BLaER1 treated with 17β-estradiol and CSF1 and Interleukin-3, amounts not matched to agents 10 nM and 100 nM (cell line): ENCODE results near the gene TREM2.
A peak's percentile ranks its signal among the peaks of the same experiment; 100 is the strongest.

Experiments used
- H3K27ac ChIP-seq, 11 experiments: shearing (Covaris generic); formaldehyde crosslinking; 2 replicates each; pipeline ENCODE4 v1.8.1; 2022
- H3K27me3 ChIP-seq, 11 experiments: shearing (Covaris generic); formaldehyde crosslinking; 2 replicates each; pipeline ENCODE4 v1.8.1; 2022
- H3K36me3 ChIP-seq, 11 experiments: shearing (Covaris generic); formaldehyde crosslinking; 2 replicates each; pipeline ENCODE4 v1.8.1; 2022
- H3K4me1 ChIP-seq, 10 experiments: shearing (Covaris generic); formaldehyde crosslinking; 2 replicates each; pipeline ENCODE4 v1.8.1; 2022
- H3K4me2 ChIP-seq, 11 experiments: shearing (Covaris generic); formaldehyde crosslinking; 2 replicates each; pipeline ENCODE4 v1.8.1; 2022
- H3K4me3 ChIP-seq, 10 experiments: shearing (Covaris generic); formaldehyde crosslinking; 2 replicates each; pipeline ENCODE4 v1.8.1; 2022
- H3K9ac ChIP-seq, 11 experiments: shearing (Covaris generic); formaldehyde crosslinking; 2 replicates each; pipeline ENCODE4 v1.8.1; 2022
- H3K9me3 ChIP-seq, 11 experiments: shearing (Covaris generic); formaldehyde crosslinking; replicated peaks in 1 of 11; 2 replicates each; pipeline ENCODE4 v1.8.1; 2022
- H4K20me1 ChIP-seq, 11 experiments: shearing (Covaris generic); formaldehyde crosslinking; 2 replicates each; pipeline ENCODE4 v1.8.1; 2022
- Cebpa-rat ChIP-seq, 11 experiments: shearing (Covaris generic); IDR thresholded peaks; 2 replicates each; pipeline ENCODE4 v1.8.1; 2022

Gene TREM2

GRCh38 chr6:41163419-41163717 lies 452 bp upstream of the TREM2 start:
- Histone ChIP-seq H3K27me3 (no peaks in the 10 kb centered on the region), H3K9ac (no peak overlapping the region), H3K27ac (no peak overlapping the region), H4K20me1 (no peaks in the 10 kb centered on the region), H3K4me3 (peak overlapping the region in 2 of 10 experiments; percentile 36 to 46; a peak in 1 of 20 replicates), H3K4me1 (peaks cover 0 to 62% (median 41%) of the 10 kb centered on the region in 10 experiments; a peak in 19 of 20 replicates), H3K36me3 (no peaks in the 10 kb centered on the region), H3K9me3 (no peaks in the 10 kb centered on the region), H3K4me2 (peak overlapping the region in 8 of 11 experiments; percentile 12 to 89 (median 84); a peak in 15 of 22 replicates)
- TF ChIP-seq Cebpa-rat (IDR thresholded peaks at IDR 0.05), result no peak

GRCh38 chr6:41161851-41162552 lies 914 bp downstream of the TREM2 start:
- peak overlapping the region in 3 of 11 experiments; percentile 15 to 38 (median 22); a peak in 3 of 22 replicates for H3K27ac ChIP-seq
- peak overlapping the region in 10 of 11 experiments; percentile 18 to 89 (median 75); a peak in 19 of 22 replicates for H3K4me2 ChIP-seq
- no peaks in the 10 kb centered on the region for H3K9me3 ChIP-seq
- peak overlapping the region in 4 of 10 experiments; percentile 13 to 46 (median 37); a peak in 5 of 20 replicates for H3K4me3 ChIP-seq
- no peak overlapping the region for H3K9ac ChIP-seq
- peaks cover 0 to 67% (median 45%) of the 10 kb centered on the region in 10 experiments; a peak in 19 of 20 replicates for H3K4me1 ChIP-seq
- no peaks in the 10 kb centered on the region for H3K27me3 ChIP-seq
- no peaks in the 10 kb centered on the region for H4K20me1 ChIP-seq
- H3K36me3 ChIP-seq, result no peaks in the 10 kb centered on the region
- TF ChIP-seq Cebpa-rat (IDR thresholded peaks at IDR 0.05), result no peak

- no peaks in the 10 kb centered on the region for H3K36me3 ChIP-seq
- no peak overlapping the region for H3K27ac ChIP-seq
- H3K4me2 ChIP-seq, result peak overlapping the region in 8 of 11 experiments; percentile 36 to 89 (median 84); a peak in 16 of 22 replicates
- no peaks in the 10 kb centered on the region for H3K9me3 ChIP-seq
- peaks cover 0 to 74% (median 47%) of the 10 kb centered on the region in 10 experiments; a peak in 19 of 20 replicates for H3K4me1 ChIP-seq
- H4K20me1 ChIP-seq, result no peaks in the 10 kb centered on the region
- no peaks in the 10 kb centered on the region for H3K27me3 ChIP-seq
- H3K4me3 ChIP-seq, result 0 out of 20 replicates have a peak overlapping the region, but pooled peaks of 2 of the 10 experiments have one; percentile 13 to 46
- no peak overlapping the region for H3K9ac ChIP-seq
- TF ChIP-seq Cebpa-rat (IDR thresholded peaks at IDR 0.05), result no peak
These were observed 1.5 kb downstream of the TREM2 start for GRCh38 chr6:41161380-41161779.

- no peaks in the 10 kb centered on the region for H3K36me3 ChIP-seq
- no peaks in the 10 kb centered on the region for H3K27me3 ChIP-seq
- H3K9ac ChIP-seq, result no peak overlapping the region
- H4K20me1 ChIP-seq, result no peaks in the 10 kb centered on the region
- H3K9me3 ChIP-seq, result no peaks in the 10 kb centered on the region
- peak overlapping the region in 6 of 11 experiments; percentile 53 to 89 (median 88); a peak in 11 of 22 replicates for H3K4me2 ChIP-seq
- 0 out of 20 replicates have a peak overlapping the region, but pooled peaks of 1 of the 10 experiments have one; percentile 46 for H3K4me3 ChIP-seq
- no peak overlapping the region for H3K27ac ChIP-seq
- H3K4me1 ChIP-seq, result peaks cover 0 to 78% (median 47%) of the 10 kb centered on the region in 10 experiments; a peak in 19 of 20 replicates
- TF ChIP-seq Cebpa-rat (IDR thresholded peaks at IDR 0.05), result no peak
These were observed 2.0 kb downstream of the TREM2 start for GRCh38 chr6:41160933-41161332.

- H3K9me3 ChIP-seq, result no peaks in the 10 kb centered on the region
- H3K27ac ChIP-seq, result no peak overlapping the region
- peaks cover under 1 to 74% (median 44%) of the 10 kb centered on the region in 10 experiments; a peak in 19 of 20 replicates for H3K4me1 ChIP-seq
- TF ChIP-seq Cebpa-rat (IDR thresholded peaks at IDR 0.05), result no peak
- no peak overlapping the region for H3K9ac ChIP-seq
- H3K4me3 ChIP-seq, result no peak overlapping the region
- H4K20me1 ChIP-seq, result no peaks in the 10 kb centered on the region
- H3K36me3 ChIP-seq, result no peaks in the 10 kb centered on the region
- 0 out of 22 replicates have a peak overlapping the region, but pooled peaks of 1 of the 11 experiments have one; percentile 6 for H3K4me2 ChIP-seq
- H3K27me3 ChIP-seq, result no peaks in the 10 kb centered on the region
These were observed 3.4 kb downstream of the TREM2 start for GRCh38 chr6:41159415-41160082.

- Histone ChIP-seq H4K20me1 (no peaks in the 10 kb centered on the region), H3K4me2 (peak overlapping the region in 5 of 11 experiments; percentile 54 to 67 (median 59); a peak in 10 of 22 replicates), H3K27ac (peak overlapping the region in 4 of 11 experiments; percentile 22 to 48 (median 36); a peak in 6 of 22 replicates), H3K36me3 (no peaks in the 10 kb centered on the region), H3K9ac (no peak overlapping the region), H3K4me1 (peaks cover 12 to 62% (median 36%) of the 10 kb centered on the region in 10 experiments), H3K27me3 (no peaks in the 10 kb centered on the region), H3K4me3 (no peak overlapping the region), H3K9me3 (no peaks in the 10 kb centered on the region)
- no peak for TF ChIP-seq Cebpa-rat (IDR thresholded peaks at IDR 0.05)
These were observed 5.6 kb downstream of the TREM2 start for GRCh38 chr6:41157323-41157722.

GRCh38 chr6:41156771-41157170 lies 6.1 kb downstream of the TREM2 start:
- no peaks in the 10 kb centered on the region for H3K9me3 ChIP-seq
- H3K36me3 ChIP-seq, result no peaks in the 10 kb centered on the region
- H4K20me1 ChIP-seq, result no peaks in the 10 kb centered on the region
- peak overlapping the region in 5 of 11 experiments; percentile 54 to 67 (median 59); a peak in 10 of 22 replicates for H3K4me2 ChIP-seq
- H3K27me3 ChIP-seq, result no peaks in the 10 kb centered on the region
- TF ChIP-seq Cebpa-rat (IDR thresholded peaks at IDR 0.05), result no peak
- H3K4me1 ChIP-seq, result peaks cover 12 to 57% (median 31%) of the 10 kb centered on the region in 10 experiments
- H3K9ac ChIP-seq, result no peak overlapping the region
- peak overlapping the region in 4 of 11 experiments; percentile 22 to 48 (median 36); a peak in 6 of 22 replicates for H3K27ac ChIP-seq
- H3K4me3 ChIP-seq, result no peak overlapping the region

- Histone ChIP-seq H3K9me3 (no peaks in the 10 kb centered on the region), H3K4me2 (peak overlapping the region in 1 of 11 experiments; percentile 62; a peak in 1 of 22 replicates), H3K27ac (no peak overlapping the region)
These were observed 6.9 kb downstream of the TREM2 start for GRCh38 chr6:41156001-41156400.

More at GRCh38 chr6:41156001-41156400, 6.9 kb downstream of the TREM2 start:
- Histone ChIP-seq H3K9ac (no peak overlapping the region), H3K4me1 (peaks cover 11 to 49% (median 23%) of the 10 kb centered on the region in 10 experiments), H3K36me3 (no peaks in the 10 kb centered on the region), H3K4me3 (no peak overlapping the region), H4K20me1 (no peaks in the 10 kb centered on the region), H3K27me3 (no peaks in the 10 kb centered on the region)
- TF ChIP-seq Cebpa-rat (IDR thresholded peaks at IDR 0.05), result no peak
